Measurements from ENCODE around the gene SORCS1.

SORCS1 gene

DNA sequence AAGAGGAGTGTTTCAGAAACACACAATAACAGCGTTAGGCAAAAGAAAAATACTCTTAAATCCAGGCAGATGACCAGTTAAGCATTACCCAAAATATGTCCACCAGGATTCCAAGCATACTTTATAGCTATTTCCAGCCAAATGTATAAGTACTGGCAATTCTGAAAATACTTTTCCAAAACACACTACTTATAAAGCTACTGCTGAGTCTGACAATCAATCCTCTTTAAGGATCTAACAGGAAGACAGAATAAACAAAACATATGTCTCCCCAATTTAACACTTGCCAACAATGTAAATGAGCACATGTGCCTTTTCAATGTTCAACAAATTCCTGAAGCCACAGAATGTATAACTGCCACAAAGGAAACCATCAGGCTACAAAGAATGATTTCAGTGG, 370.9 kb downstream of the SORCS1 start:
- no peak for DNase-seq (ENCODE audit: extremely low spot score)
- ChIA-PET CTCF (interaction anchor here (0.7 kb wide), 1 partner anchor 552 kb away, joined by 4 read pairs; no protein-coding TSS in a partner anchor), POLR2A (no interaction called here)
- TF ChIP-seq FOXA1 (IDR thresholded peaks at IDR 0.05) (no peak), FOXK2 (IDR thresholded peaks at IDR 0.05) (no peak), ELF4 (IDR thresholded peaks at IDR 0.05) (no peak), LEF1 (IDR thresholded peaks at IDR 0.05; ENCODE audit: borderline replicate concordance) (no peak), ZNF384 (IDR thresholded peaks at IDR 0.05) (no peak), SUZ12 (IDR thresholded peaks at IDR 0.05) (no peak), HDGF (IDR thresholded peaks at IDR 0.05; ENCODE audit: borderline replicate concordance) (no peak), FOXM1 (IDR thresholded peaks at IDR 0.05; ENCODE audit: borderline replicate concordance) (no peak), SP1 (IDR thresholded peaks at IDR 0.05) (no peak)
- TF ChIP-seq, protein P1, sequence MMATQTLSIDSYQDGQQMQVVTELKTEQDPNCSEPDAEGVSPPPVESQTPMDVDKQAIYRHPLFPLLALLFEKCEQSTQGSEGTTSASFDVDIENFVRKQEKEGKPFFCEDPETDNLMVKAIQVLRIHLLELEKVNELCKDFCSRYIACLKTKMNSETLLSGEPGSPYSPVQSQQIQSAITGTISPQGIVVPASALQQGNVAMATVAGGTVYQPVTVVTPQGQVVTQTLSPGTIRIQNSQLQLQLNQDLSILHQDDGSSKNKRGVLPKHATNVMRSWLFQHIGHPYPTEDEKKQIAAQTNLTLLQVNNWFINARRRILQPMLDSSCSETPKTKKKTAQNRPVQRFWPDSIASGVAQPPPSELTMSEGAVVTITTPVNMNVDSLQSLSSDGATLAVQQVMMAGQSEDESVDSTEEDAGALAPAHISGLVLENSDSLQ (IDR thresholded peaks at IDR 0.05): no peak

DNA sequence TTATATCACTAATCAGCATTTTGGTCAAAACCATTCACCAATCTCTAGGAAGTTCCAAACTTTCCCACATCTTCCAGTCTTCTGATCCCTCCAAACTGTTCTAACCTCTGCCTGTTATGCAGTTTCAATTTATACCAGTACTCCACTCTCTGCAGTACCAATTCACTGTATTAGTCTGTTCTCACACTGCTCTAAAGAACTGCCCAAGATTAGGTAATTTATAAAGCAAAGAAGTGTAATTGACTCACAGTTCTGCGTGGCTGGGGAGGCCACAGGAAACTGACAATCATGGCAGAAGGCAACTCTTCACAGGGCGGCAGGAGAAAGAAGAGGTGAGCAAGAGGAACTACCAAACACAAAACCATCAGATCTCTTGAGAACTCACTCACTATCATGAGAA, 374.9 kb downstream of the SORCS1 start:
- TF ChIP-seq FOXM1 (IDR thresholded peaks at IDR 0.05; ENCODE audit: borderline replicate concordance) (no peak), FOXK2 (IDR thresholded peaks at IDR 0.05) (no peak), SUZ12 (IDR thresholded peaks at IDR 0.05) (no peak), LEF1 (IDR thresholded peaks at IDR 0.05; ENCODE audit: borderline replicate concordance) (no peak), ZNF384 (IDR thresholded peaks at IDR 0.05) (no peak), ELF4 (IDR thresholded peaks at IDR 0.05) (no peak), L3MBTL2 (conservative IDR thresholded peaks at IDR 0.05) (no peak), ARNT (IDR thresholded peaks at IDR 0.05) (no peak), TARDBP (IDR thresholded peaks at IDR 0.05) (no peak), BHLHE40 (IDR thresholded peaks at IDR 0.05; ENCODE audit: borderline replicate concordance) (no peak), HDGF (IDR thresholded peaks at IDR 0.05; ENCODE audit: borderline replicate concordance) (no peak), FOXA1 (IDR thresholded peaks at IDR 0.05) (no peak), NFRKB (IDR thresholded peaks at IDR 0.05) (no peak), CTBP1 (IDR thresholded peaks at IDR 0.05; ENCODE audit: borderline replicate concordance) (no peak), SP1 (IDR thresholded peaks at IDR 0.05) (no peak)
- TF ChIP-seq, protein P1 (IDR thresholded peaks at IDR 0.05): no peak
- POLR2A ChIA-PET: no interaction called here
- no peak for DNase-seq (ENCODE audit: extremely low spot score)
- CTCF ChIA-PET: no interaction called here

DNA sequence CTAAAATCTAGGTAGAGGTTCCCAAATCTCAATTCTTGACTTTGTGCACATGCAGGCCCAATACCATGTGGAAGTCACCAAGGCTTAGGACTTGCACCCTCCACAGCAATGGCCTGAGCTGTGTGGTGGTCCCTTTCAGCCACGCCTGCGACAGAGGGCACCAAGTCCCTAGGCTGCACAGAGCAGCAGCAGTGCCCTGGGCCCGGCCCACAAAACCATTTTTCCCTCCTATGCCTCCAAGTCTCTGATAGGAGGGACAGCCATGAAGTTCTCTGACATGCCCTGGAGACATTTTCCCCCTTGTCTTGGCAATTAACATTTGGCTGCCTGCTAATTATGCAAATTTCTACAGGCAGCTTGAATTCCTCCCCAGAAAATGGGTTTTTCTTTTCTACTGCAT, 375.5 kb downstream of the SORCS1 start:
- CTCF ChIA-PET: no interaction called here
- TF ChIP-seq TARDBP (IDR thresholded peaks at IDR 0.05): no peak
- POLR2A ChIA-PET: no interaction called here
- DNase-seq (ENCODE audit: extremely low spot score): no peak

DNA sequence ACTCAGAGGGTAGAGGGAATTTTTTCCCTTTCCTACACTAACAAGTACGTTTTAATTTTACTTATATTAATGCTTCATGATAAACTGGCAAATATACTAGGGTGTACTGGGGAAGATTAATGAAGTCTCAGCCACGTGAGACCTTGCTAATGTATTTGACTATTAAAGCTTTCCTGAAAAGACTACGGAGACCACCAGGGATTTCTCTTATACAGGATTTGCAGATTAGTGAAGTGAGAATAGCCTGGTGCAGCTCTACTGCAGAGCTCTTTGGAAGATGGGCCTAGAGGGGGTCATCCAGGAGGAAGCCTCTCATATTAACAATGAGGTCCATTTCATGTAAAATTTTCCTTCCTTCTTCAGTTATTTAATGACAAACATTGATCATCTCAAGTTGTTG, 379.0 kb downstream of the SORCS1 start:
- ChIA-PET CTCF (no interaction called here), POLR2A (no interaction called here)
- DNase-seq (ENCODE audit: extremely low spot score): no peak
- no peak for TF ChIP-seq SUZ12 (IDR thresholded peaks at IDR 0.05)
- TF ChIP-seq L3MBTL2 (conservative IDR thresholded peaks at IDR 0.05): no peak
- TF ChIP-seq FOXA1 (IDR thresholded peaks at IDR 0.05): no peak
- no peak for TF ChIP-seq TARDBP (IDR thresholded peaks at IDR 0.05)
- TF ChIP-seq ELF4 (IDR thresholded peaks at IDR 0.05): no peak
- no peak for TF ChIP-seq NFRKB (IDR thresholded peaks at IDR 0.05)
- no peak for TF ChIP-seq BHLHE40 (IDR thresholded peaks at IDR 0.05; ENCODE audit: borderline replicate concordance)
- TF ChIP-seq ZNF384 (IDR thresholded peaks at IDR 0.05): no peak
- TF ChIP-seq CTBP1 (IDR thresholded peaks at IDR 0.05; ENCODE audit: borderline replicate concordance): no peak
- TF ChIP-seq FOXM1 (IDR thresholded peaks at IDR 0.05; ENCODE audit: borderline replicate concordance): no peak
- TF ChIP-seq LEF1 (IDR thresholded peaks at IDR 0.05; ENCODE audit: borderline replicate concordance): no peak
- no peak for TF ChIP-seq FOXK2 (IDR thresholded peaks at IDR 0.05)
- TF ChIP-seq, protein P1 (IDR thresholded peaks at IDR 0.05): no peak
- TF ChIP-seq SP1 (IDR thresholded peaks at IDR 0.05): no peak
- no peak for TF ChIP-seq HDGF (IDR thresholded peaks at IDR 0.05; ENCODE audit: borderline replicate concordance)
- TF ChIP-seq ARNT (IDR thresholded peaks at IDR 0.05): no peak

DNA sequence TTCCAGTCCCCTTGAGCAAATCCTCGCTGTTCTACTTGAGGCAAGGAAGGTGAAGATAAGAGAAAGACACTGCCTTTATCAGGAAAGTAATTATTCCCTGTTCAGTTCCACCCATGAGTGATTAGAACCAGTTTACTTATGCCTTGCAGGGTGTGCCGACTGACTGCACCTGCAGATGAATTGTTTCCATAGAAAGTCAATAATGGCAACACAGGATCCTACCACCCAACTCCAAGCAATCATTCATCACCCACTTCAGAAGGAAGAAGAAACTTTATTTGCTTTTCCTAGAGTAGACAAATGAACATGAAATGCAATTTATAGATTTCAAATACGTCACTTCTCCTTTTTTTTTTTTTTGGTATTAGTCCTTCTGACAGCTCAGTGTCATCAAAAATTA, 383.9 kb downstream of the SORCS1 start:
- TF ChIP-seq FOXA1 (IDR thresholded peaks at IDR 0.05) (no peak), TARDBP (IDR thresholded peaks at IDR 0.05) (no peak), HDGF (IDR thresholded peaks at IDR 0.05; ENCODE audit: borderline replicate concordance) (no peak), ZNF384 (IDR thresholded peaks at IDR 0.05) (no peak), SP1 (IDR thresholded peaks at IDR 0.05) (no peak), FOXK2 (IDR thresholded peaks at IDR 0.05) (no peak), L3MBTL2 (conservative IDR thresholded peaks at IDR 0.05) (no peak), FOXM1 (IDR thresholded peaks at IDR 0.05; ENCODE audit: borderline replicate concordance) (no peak)
- TF ChIP-seq, protein P1 (IDR thresholded peaks at IDR 0.05): no peak
- ChIA-PET POLR2A (no interaction called here), CTCF (no interaction called here)
- no peak for DNase-seq (ENCODE audit: extremely low spot score)

DNA sequence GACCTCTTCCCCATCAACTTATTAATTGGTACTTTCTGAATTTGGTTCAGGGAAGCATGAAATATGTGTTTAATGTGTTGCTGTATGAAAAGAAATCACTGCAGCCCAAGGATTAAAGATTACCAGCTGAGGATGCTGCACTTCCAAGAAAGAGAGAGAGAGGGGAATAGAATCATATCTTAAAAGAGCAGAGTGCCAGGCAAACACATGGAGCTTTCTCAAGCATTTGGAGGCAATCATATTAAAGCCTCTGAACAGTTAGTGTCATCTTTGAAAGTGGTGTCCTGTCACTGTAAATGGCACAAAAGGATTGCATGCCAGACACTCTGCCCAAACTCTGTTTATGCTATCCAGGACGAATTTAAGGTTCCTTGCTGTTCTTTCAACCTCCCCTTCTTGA, 386.7 kb downstream of the SORCS1 start:
- ChIA-PET POLR2A (no interaction called here), CTCF (no interaction called here)
- no peak for DNase-seq (ENCODE audit: extremely low spot score)
- TF ChIP-seq BHLHE40 (IDR thresholded peaks at IDR 0.05; ENCODE audit: borderline replicate concordance) (no peak), ARNT (IDR thresholded peaks at IDR 0.05) (no peak), ZNF384 (IDR thresholded peaks at IDR 0.05) (no peak), TARDBP (IDR thresholded peaks at IDR 0.05) (no peak), L3MBTL2 (conservative IDR thresholded peaks at IDR 0.05) (no peak), NFRKB (IDR thresholded peaks at IDR 0.05) (no peak), LEF1 (IDR thresholded peaks at IDR 0.05; ENCODE audit: borderline replicate concordance) (no peak), HDGF (IDR thresholded peaks at IDR 0.05; ENCODE audit: borderline replicate concordance) (no peak), CTBP1 (IDR thresholded peaks at IDR 0.05; ENCODE audit: borderline replicate concordance) (no peak), SP1 (IDR thresholded peaks at IDR 0.05) (no peak), FOXM1 (IDR thresholded peaks at IDR 0.05; ENCODE audit: borderline replicate concordance) (no peak)
- TF ChIP-seq, protein P1 (IDR thresholded peaks at IDR 0.05): no peak

Measured in HEK293T (cell line).